GM15510 (cell line): ENCODE results near the gene DACT2.

ENCODE experiments used
- POLR2A ChIP-seq: IDR thresholded peaks from 3 replicates; pipeline ENCODE4 v1.6.1; 2011; ENCODE audit warnings: borderline replicate concordance; ENCODE audit not compliant: insufficient read length; ENCODE audit errors: extremely low read depth

DACT2 gene

DNA sequence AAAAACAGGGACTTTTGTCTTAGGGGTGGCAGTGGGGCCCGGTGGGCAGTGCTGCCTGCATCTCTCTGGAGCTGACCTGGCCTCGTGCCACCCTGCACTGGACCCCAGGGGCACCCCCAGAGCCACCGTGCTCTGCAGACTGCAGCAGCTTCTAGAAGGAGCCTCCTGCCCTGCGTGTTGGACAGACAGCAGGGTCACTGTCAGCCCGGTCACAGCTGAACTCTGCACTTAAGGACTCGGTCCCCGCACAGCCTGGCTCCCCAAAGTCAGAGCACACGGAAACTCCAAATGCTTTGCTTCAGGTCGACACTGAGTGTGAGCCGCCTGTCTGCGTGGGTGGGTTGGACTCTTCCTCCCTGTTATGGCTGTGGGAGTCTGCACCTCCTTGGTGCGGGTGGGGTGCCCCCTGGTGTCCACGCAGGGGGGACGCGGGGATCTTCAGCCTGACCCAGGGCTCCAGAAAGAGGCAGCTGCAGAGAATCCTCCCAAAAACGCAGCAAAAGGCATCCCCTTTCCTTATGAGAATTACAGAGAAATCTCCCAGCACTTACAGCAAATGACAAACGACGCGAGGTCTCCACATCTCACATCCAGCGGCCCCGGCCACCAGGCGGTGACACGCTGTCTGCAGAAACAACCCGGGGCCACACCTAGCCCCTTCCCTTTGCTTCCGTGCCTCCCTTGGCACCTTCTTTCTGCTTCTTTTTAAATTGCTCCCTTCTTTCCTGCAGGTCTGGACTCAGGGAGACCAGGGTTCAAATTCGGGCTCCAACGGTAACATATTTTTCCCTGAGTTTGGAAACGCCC is 36.3 kb upstream of the DACT2 start:
- no peak for TF ChIP-seq POLR2A

GRCh38 chr6:168354338-168354737 is 34.8 kb upstream of the DACT2 start:
- no peak for TF ChIP-seq POLR2A

- no peak for TF ChIP-seq POLR2A
These were observed 33.5 kb upstream of the DACT2 start for GRCh38 chr6:168353041-168353440.

DNA sequence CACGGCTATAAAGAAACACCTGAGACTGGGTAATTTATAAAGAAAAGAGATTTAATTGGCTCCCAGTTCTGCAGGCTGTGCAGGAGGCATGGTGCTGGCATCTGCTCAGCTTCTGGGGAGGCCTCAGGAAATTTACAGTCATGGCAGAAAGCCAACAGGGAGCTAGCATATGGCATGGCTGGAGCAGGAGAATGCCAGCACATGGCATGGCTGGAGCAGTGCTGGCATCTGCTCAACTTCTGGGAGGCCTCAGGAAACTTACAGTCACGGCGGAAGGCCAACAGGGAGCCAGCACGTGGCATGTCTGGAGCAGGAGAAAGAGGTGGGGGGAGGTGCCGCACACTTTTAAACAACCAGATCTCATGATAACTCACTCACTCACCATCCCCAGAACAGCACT is 32.5 kb upstream of the DACT2 start:
- no peak for TF ChIP-seq POLR2A

GRCh38 chr6:168349718-168350210 is 30.2 kb upstream of the DACT2 start:
- no peak for TF ChIP-seq POLR2A

DNA sequence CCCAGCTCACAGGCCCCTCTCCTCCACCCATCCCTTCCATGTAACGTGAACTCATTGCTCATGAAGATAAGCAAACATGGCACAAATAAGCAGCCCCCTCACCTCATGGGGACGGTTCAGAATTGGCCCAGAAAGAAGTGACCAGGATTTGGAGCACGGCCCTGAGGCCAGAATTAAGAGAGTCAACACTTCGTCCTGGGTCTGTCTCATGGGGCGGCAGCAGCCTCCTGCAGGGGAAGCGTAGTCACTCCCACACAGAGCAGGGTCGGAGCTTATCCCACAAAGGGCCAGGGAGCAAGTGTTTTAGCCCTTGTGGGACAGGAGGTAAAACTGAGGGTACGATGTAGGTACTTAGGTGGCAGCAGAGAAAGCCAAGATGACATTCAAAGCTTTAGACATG is 28.6 kb upstream of the DACT2 start:
- no peak for TF ChIP-seq POLR2A

GRCh38 chr6:168347615-168348014 is 28.0 kb upstream of the DACT2 start:
- no peak for TF ChIP-seq POLR2A

GRCh38 chr6:168347053-168347452 is 27.5 kb upstream of the DACT2 start:
- TF ChIP-seq POLR2A = no peak

GRCh38 chr6:168345896-168346754 is 26.5 kb upstream of the DACT2 start:
- no peak for TF ChIP-seq POLR2A

GRCh38 chr6:168345266-168345665 is 25.7 kb upstream of the DACT2 start:
- TF ChIP-seq POLR2A = no peak

DNA sequence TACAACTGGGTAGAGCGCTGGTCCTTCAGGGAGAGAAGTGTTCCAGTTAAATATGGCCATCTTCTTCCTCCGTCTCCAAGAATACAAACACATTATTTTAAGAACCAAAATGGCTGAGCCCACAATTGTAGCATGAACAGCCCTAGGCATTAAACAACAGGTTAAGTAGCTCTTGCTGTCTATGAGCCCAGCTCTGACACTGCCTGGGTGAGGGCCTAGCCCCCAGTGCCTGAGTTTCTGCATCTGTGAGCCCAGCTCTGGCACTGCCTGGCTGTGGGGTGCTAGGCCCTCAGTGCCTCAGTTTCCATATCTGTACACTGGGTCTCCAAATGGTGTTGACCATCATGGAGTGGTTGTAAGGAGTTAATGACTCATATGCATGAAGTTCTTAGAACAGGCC is 24.8 kb upstream of the DACT2 start:
- no peak for TF ChIP-seq POLR2A

GRCh38 chr6:168343239-168344150 is 23.9 kb upstream of the DACT2 start:
- TF ChIP-seq POLR2A = no peak

- TF ChIP-seq POLR2A = no peak
These were observed 23.1 kb upstream of the DACT2 start for GRCh38 chr6:168342636-168343035.

DNA sequence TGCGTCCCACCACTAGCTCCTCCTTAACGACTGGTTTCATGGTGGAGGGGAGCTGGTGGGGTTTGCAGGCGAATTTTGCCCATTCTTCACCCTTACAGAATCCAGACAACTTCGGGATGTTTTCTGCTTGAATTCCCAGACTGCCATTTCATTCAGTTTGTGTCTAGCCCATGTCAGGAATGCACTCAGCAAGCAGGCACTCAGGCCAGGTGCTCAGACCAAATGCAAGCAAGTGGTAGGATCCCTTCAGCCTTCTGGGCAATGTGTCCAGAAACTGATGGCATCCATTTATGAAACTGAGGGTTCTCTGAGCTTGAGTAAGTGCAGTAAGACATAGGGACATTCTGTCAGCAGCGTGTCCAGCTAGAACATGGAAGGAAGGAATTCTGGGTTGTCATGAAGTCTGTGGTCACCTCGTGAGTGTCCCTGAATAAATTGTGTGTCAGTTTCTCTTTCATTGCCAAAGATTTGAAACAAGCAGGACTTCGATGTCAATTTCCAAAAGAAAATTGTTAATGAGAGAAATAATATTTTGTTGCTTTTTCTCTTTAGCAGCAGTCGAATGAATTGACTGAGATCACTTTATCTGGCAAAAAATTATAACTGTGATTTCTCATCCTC is 21.8 kb upstream of the DACT2 start:
- no peak for TF ChIP-seq POLR2A
